Urinary bladder (tissue), 4 donors: Measurements from ENCODE around the gene SPRED3. TPM values are rescaled to one million over a fixed set of nuclear protein-coding genes. Genes with fewer than 3 reads are reported as not detected.
"Not testable (repeated sequence)": the region's sequence is repeated elsewhere in the genome, so short reads cannot be mapped to it uniquely, and the experiment has no call there.

ENCODE experiments used
- DNase-seq: peaks from one replicate; pipeline ENCODE4 v3.0.0-alpha.2; 2015; ENCODE audit errors: extremely low spot score
- H3K27ac ChIP-seq: one replicate; pipeline ENCODE4 v1.5.1; 2013; ENCODE audit warnings: low read depth, mild to moderate bottlenecking, moderate library complexity
- H3K36me3 ChIP-seq: one replicate; pipeline ENCODE4 v1.6.1; 2013; ENCODE audit warnings: mild to moderate bottlenecking, moderate library complexity; ENCODE audit not compliant: insufficient read depth
- H3K4me1 ChIP-seq: one replicate; pipeline ENCODE4 v1.6.1; 2013; ENCODE audit warnings: mild to moderate bottlenecking, moderate library complexity; ENCODE audit not compliant: insufficient read depth
- H3K4me3 ChIP-seq: one replicate; pipeline ENCODE4 v1.5.1; 2013; ENCODE audit warnings: low read depth, low read length
- WGBS: extraction: QIAGEN DNeasy Blood & Tissue Kit; methylation state at CpG from one replicate; pipeline ENCODE4 v1.1.7; 2013; 5-methylcytosine and 5-hydroxymethylcytosine counted together
- polyA plus RNA-seq: library from polyadenylated mRNA; stranded (reverse); fragments of 200-250 nt; gene quantifications from one replicate; pipeline ENCODE4 v1.2.3, GENCODE V29; 2013
- total RNA-seq: library from RNA; depleted of rRNA; stranded (reverse); fragments of >200 nt; gene quantifications from one replicate; pipeline ENCODE4 v1.2.3, GENCODE V29; 2014
- donor health status: healthy with polysubstance abuse.
- donor health status: healthy.

SPRED3 gene
- 0.05 TPM for total RNA-seq
- polyA plus RNA-seq: 0.72 TPM

GRCh38 chr19:38388349-38389100 is at the start of gene SPRED3:
Gene SPRED3 (plus strand): TSS chr19:38388697. CDS start chr19:38390303, 1,606 bp downstream.
- under 1% methylated on average over 45 of the region's 46 CpGs for WGBS
- Histone ChIP-seq H3K4me3 (peak within 1 kb of the TSS; percentile 36), H3K4me1 (no peaks in the 10 kb centered on the region), H3K27ac (no peak within 1 kb of the TSS), H3K36me3 (no peaks in the 10 kb centered on the region)
- DNase-seq: no peak

GRCh38 chr19:38339011-38339410 is 49.5 kb upstream of the SPRED3 start:
- H3K36me3 ChIP-seq, DNase-seq, H3K27ac ChIP-seq, H3K4me1 ChIP-seq, H3K4me3 ChIP-seq: not testable (repeated sequence)
- 54% methylated on average over 4 of the region's 4 CpGs for WGBS

- no peaks in the 10 kb centered on the region for H3K36me3 ChIP-seq
- no peak for DNase-seq
- WGBS: 88% methylated on average over 2 of the region's 2 CpGs
- no peak overlapping the region for H3K27ac ChIP-seq
- H3K4me1 ChIP-seq: no peaks in the 10 kb centered on the region
- H3K4me3 ChIP-seq: no peak overlapping the region
Measured at GRCh38 chr19:38340927-38341326, 47.6 kb upstream of the SPRED3 start.

GRCh38 chr19:38346837-38347236 is 41.7 kb upstream of the SPRED3 start:
- WGBS: 79% methylated on average over 4 of the region's 4 CpGs

GRCh38 chr19:38350883-38351282 is 37.6 kb upstream of the SPRED3 start:
- Histone ChIP-seq H3K36me3 (no peaks in the 10 kb centered on the region), H3K4me3 (no peak overlapping the region), H3K4me1 (no peaks in the 10 kb centered on the region), H3K27ac (no peak overlapping the region)
- DNase-seq: no peak
- 79% methylated on average over 3 of the region's 3 CpGs for WGBS

More at GRCh38 chr19:38346837-38347236, 41.7 kb upstream of the SPRED3 start:
- no peak overlapping the region for H3K4me3 ChIP-seq
- no peaks in the 10 kb centered on the region for H3K4me1 ChIP-seq
- H3K36me3 ChIP-seq: no peaks in the 10 kb centered on the region
- no peak for DNase-seq
- H3K27ac ChIP-seq: no peak overlapping the region

- no peak overlapping the region for H3K4me3 ChIP-seq
- 77% methylated on average over 9 of the region's 9 CpGs for WGBS
- no peak for DNase-seq
- H3K27ac ChIP-seq: no peak overlapping the region
- H3K36me3 ChIP-seq: no peaks in the 10 kb centered on the region
- H3K4me1 ChIP-seq: no peaks in the 10 kb centered on the region
Measured at GRCh38 chr19:38351865-38352395, 36.6 kb upstream of the SPRED3 start.

- Histone ChIP-seq H3K4me1 (no peaks in the 10 kb centered on the region), H3K27ac (no peak overlapping the region), H3K36me3 (no peaks in the 10 kb centered on the region), H3K4me3 (no peak overlapping the region)
- no peak for DNase-seq
- WGBS: 66% methylated on average over 8 of the region's 8 CpGs
Measured at GRCh38 chr19:38352611-38353010, 35.9 kb upstream of the SPRED3 start.

GRCh38 chr19:38355728-38356725 is 32.5 kb upstream of the SPRED3 start:
- no peak overlapping the region for H3K4me3 ChIP-seq
- no peak for DNase-seq
- H3K27ac ChIP-seq: no peak overlapping the region
- no peaks in the 10 kb centered on the region for H3K36me3 ChIP-seq
- no peaks in the 10 kb centered on the region for H3K4me1 ChIP-seq
- WGBS: 72% methylated on average over 16 of the region's 16 CpGs

GRCh38 chr19:38358071-38358470 is 30.4 kb upstream of the SPRED3 start:
- DNase-seq: no peak
- 37% methylated on average over 5 of the region's 5 CpGs for WGBS
- no peaks in the 10 kb centered on the region for H3K36me3 ChIP-seq
- no peaks in the 10 kb centered on the region for H3K4me1 ChIP-seq
- no peak overlapping the region for H3K4me3 ChIP-seq
- H3K27ac ChIP-seq: no peak overlapping the region

- no peak overlapping the region for H3K4me3 ChIP-seq
- H3K36me3 ChIP-seq: no peaks in the 10 kb centered on the region
- WGBS: 52% methylated on average over 18 of the region's 18 CpGs
- no peaks in the 10 kb centered on the region for H3K4me1 ChIP-seq
- no peak for DNase-seq
- H3K27ac ChIP-seq: no peak overlapping the region
Measured at GRCh38 chr19:38359242-38360021, 29.1 kb upstream of the SPRED3 start.

GRCh38 chr19:38360351-38360750 is 28.1 kb upstream of the SPRED3 start:
- Histone ChIP-seq H3K36me3 (no peaks in the 10 kb centered on the region), H3K27ac (no peak overlapping the region), H3K4me3 (no peak overlapping the region), H3K4me1 (no peaks in the 10 kb centered on the region)
- no peak for DNase-seq
- WGBS: 89% methylated on average over 9 of the region's 9 CpGs

GRCh38 chr19:38360839-38361631 is 27.5 kb upstream of the SPRED3 start:
- 17% methylated on average over 23 of the region's 23 CpGs for WGBS
- no peaks in the 10 kb centered on the region for H3K4me1 ChIP-seq
- peak overlapping the region; percentile 46 for H3K4me3 ChIP-seq
- no peaks in the 10 kb centered on the region for H3K36me3 ChIP-seq
- no peak overlapping the region for H3K27ac ChIP-seq
- DNase-seq: no peak
